HepG2 (cell line): ENCODE results near the gene CPNE1. TPM values are rescaled to one million over a fixed set of nuclear protein-coding genes. Genes with fewer than 3 reads are reported as not detected.

Experiments used
- AGO1 ChIP-seq: fragments of 200-400 bp; formaldehyde crosslinking; IDR thresholded peaks from 2 replicates; pipeline ENCODE4 v1.6.1; 2017; ENCODE audit warnings: mild to moderate bottlenecking, low read depth, low read length, moderate library complexity; ENCODE audit not compliant: poor library complexity, severe bottlenecking
- BCL3 ChIP-seq: sonication (generic); formaldehyde crosslinking; IDR thresholded peaks from 2 replicates; pipeline ENCODE4 v1.5.1; 2020; ENCODE audit warnings: mild to moderate bottlenecking, missing genetic modification reagents, moderate library complexity
- EEA1 ChIP-seq: sonication (generic); formaldehyde crosslinking; IDR thresholded peaks from 2 replicates; pipeline ENCODE4 v1.5.1; 2020; ENCODE audit warnings: mild to moderate bottlenecking, missing genetic modification reagents, borderline replicate concordance
- FOXK2 ChIP-seq: fragments of 450-650 bp; IDR thresholded peaks from 2 replicates; pipeline ENCODE4 v1.6.1; 2016
- HDAC2 ChIP-seq: sonication (generic); formaldehyde crosslinking; IDR thresholded peaks from 2 replicates; pipeline ENCODE4 v1.4.0; 2020; ENCODE audit warnings: missing genetic modification reagents
- HMGA1 ChIP-seq: sonication (generic); formaldehyde crosslinking; conservative IDR thresholded peaks from 2 replicates; pipeline ENCODE4 v1.4.0; 2020; ENCODE audit warnings: missing genetic modification reagents
- KIAA2018 ChIP-seq: sonication (generic); formaldehyde crosslinking; IDR thresholded peaks from 2 replicates; pipeline ENCODE4 v1.5.0; 2020; ENCODE audit warnings: mild to moderate bottlenecking, missing genetic modification reagents, borderline replicate concordance
- PPARG ChIP-seq: conservative IDR thresholded peaks from 2 replicates; pipeline ENCODE4 v1.6.1; 2016; ENCODE audit warnings: missing biosample characterization, missing genetic modification reagents
- SRSF4 ChIP-seq: fragments of 200-400 bp; formaldehyde crosslinking; IDR thresholded peaks from one replicate; pipeline ENCODE4 v1.6.1; 2018; ENCODE audit warnings: mild to moderate bottlenecking, low read depth, low read length, moderate library complexity; ENCODE audit not compliant: poor library complexity, severe bottlenecking
- TBX2 ChIP-seq: sonication (generic); formaldehyde crosslinking; IDR thresholded peaks from 2 replicates; pipeline ENCODE4 v1.5.0; 2020; ENCODE audit warnings: missing genetic modification reagents, mild to moderate bottlenecking, borderline replicate concordance
- TFAP4 ChIP-seq: sonication (generic); IDR thresholded peaks from 2 replicates; pipeline ENCODE4 v1.6.1; 2016; ENCODE audit warnings: low read depth, borderline replicate concordance
- ZKSCAN1 ChIP-seq: fragments of 150-350 bp; IDR thresholded peaks from 2 replicates; pipeline ENCODE4 v1.6.1; 2014; ENCODE audit warnings: low read length
- ZMAT5 ChIP-seq: sonication (generic); formaldehyde crosslinking; IDR thresholded peaks from 2 replicates; pipeline ENCODE4 v1.5.0; 2020; ENCODE audit warnings: mild to moderate bottlenecking, low read depth, missing genetic modification reagents, borderline replicate concordance
- ZNF224 ChIP-seq: sonication (generic); formaldehyde crosslinking; IDR thresholded peaks from 2 replicates; pipeline ENCODE4 v1.5.0; 2020; ENCODE audit warnings: mild to moderate bottlenecking, missing genetic modification reagents
- ZNF589 ChIP-seq: sonication (generic); formaldehyde crosslinking; conservative IDR thresholded peaks from 2 replicates; pipeline ENCODE4 v1.8.0; 2022; ENCODE audit warnings: mild to moderate bottlenecking, moderate library complexity, missing genetic modification reagents
- ZNF619 ChIP-seq: sonication (generic); formaldehyde crosslinking; IDR thresholded peaks from 2 replicates; pipeline ENCODE4 v1.4.0; 2020; ENCODE audit warnings: mild to moderate bottlenecking, missing genetic modification reagents
- ZNF83 ChIP-seq: sonication (generic); formaldehyde crosslinking; IDR thresholded peaks from 2 replicates; pipeline ENCODE4 v1.4.0; 2020; ENCODE audit warnings: missing genetic modification reagents, mild to moderate bottlenecking, borderline replicate concordance
- polyA plus RNA-seq, 8 experiments: library from polyadenylated mRNA; depleted of rRNA in 3 of 8; stranded (reverse) in 7 of 8; unstranded in 1 of 8; fragments of >200 nt; fragmentation: Illumina TruSeq in 4 of 8; extraction: Trizol in 4 of 8; gene quantifications; 2 replicates each; pipeline versions ENCODE4 v1.2.1 to v1.2.3, GENCODE V29; 2011 to 2016; ENCODE audit warnings: low read depth in 4 of 8, missing spikeins in 1 of 8, mixed read lengths in 1 of 8; ENCODE audit not compliant: insufficient read depth in 1 of 8
- total RNA-seq, 5 experiments: library from RNA; depleted of rRNA; stranded (reverse); fragments of >200 nt; fragmentation: Illumina TruSeq; extraction: Trizol; gene quantifications; 2 replicates each; pipeline ENCODE4 v1.2.3, GENCODE V29; 2016; ENCODE audit warnings: low read depth in 1 of 5

The CPNE1 gene
- total and polyA plus RNA-seq, 2 of the 13 experiments (the other 11 are each of a cell fraction or from before 2014, with no cell fraction given) = 408 to 431 TPM

- peak; percentile 99 for TF ChIP-seq EEA1 (CRISPR knock-in tag)
- 0 out of 2 replicates have a peak, but pooled peaks have one; percentile 83 for TF ChIP-seq TFAP4
- peak; percentile 91 for TF ChIP-seq HDAC2
- peak; percentile 90 for TF ChIP-seq TBX2
- TF ChIP-seq KIAA2018 (CRISPR knock-in tag) = peak; percentile 90; the same call in 1 of the 2 replicates
- TF ChIP-seq AGO1 = peak; percentile 64
- no peak for TF ChIP-seq FOXK2
- peak; percentile 97 for TF ChIP-seq ZNF224
- TF ChIP-seq ZNF589 (CRISPR knock-in tag) = peak; percentile 56
- no peak for TF ChIP-seq ZMAT5 (CRISPR knock-in tag)
- peak; percentile 95 for TF ChIP-seq BCL3 (CRISPR knock-in tag)
- no peak for TF ChIP-seq SRSF4
- TF ChIP-seq PPARG = peak; percentile 58; the same call in 1 of the 2 replicates
- TF ChIP-seq ZNF619 (CRISPR knock-in tag) = peak; percentile 41; the same call in 1 of the 2 replicates
- TF ChIP-seq ZKSCAN1 = no peak
- TF ChIP-seq HMGA1 (CRISPR knock-in tag) = no peak
- TF ChIP-seq ZNF83 (CRISPR knock-in tag) = peak; percentile 83; the same call in 1 of the 2 replicates
Measured at GRCh38 chr20:35619196-35620095, 45.3 kb downstream of the CPNE1 start (continued).
